ENCODE measurements around the gene NINJ1.
A peak's percentile ranks its signal among the peaks of the same experiment; 100 is the strongest.

Gene NINJ1

GRCh38 chr9:93134015-93134739 lies at the start of gene NINJ1:
NINJ1 (minus strand) TSS chr9:93134251; CDS start chr9:93134217, 34 bp downstream.
- peak; percentile 84 for DNase-seq (ENCODE audit: low read depth)

- DNase-seq (ENCODE audit: low read depth) = no peak
Observed at GRCh38 chr9:93183131-93183662, 49.1 kb upstream of the NINJ1 start.

GRCh38 chr9:93182572-93182971 lies 48.5 kb upstream of the NINJ1 start:
- no peak for DNase-seq (ENCODE audit: low read depth)

- DNase-seq (ENCODE audit: low read depth) = no peak
Observed at GRCh38 chr9:93181672-93182435, 47.8 kb upstream of the NINJ1 start.

- no peak for DNase-seq (ENCODE audit: low read depth)
Observed at GRCh38 chr9:93180938-93181337, 46.9 kb upstream of the NINJ1 start.

- no peak for DNase-seq (ENCODE audit: low read depth)
Observed at GRCh38 chr9:93178851-93179786, 45.1 kb upstream of the NINJ1 start.

GRCh38 chr9:93177676-93178075 lies 43.6 kb upstream of the NINJ1 start:
- no peak for DNase-seq (ENCODE audit: low read depth)

- no peak for DNase-seq (ENCODE audit: low read depth)
Observed at GRCh38 chr9:93174976-93175375, 40.9 kb upstream of the NINJ1 start.

GRCh38 chr9:93173365-93174051 lies 39.5 kb upstream of the NINJ1 start:
- DNase-seq (ENCODE audit: low read depth) = no peak

- DNase-seq (ENCODE audit: low read depth) = no peak
Observed at GRCh38 chr9:93172666-93173364, 38.8 kb upstream of the NINJ1 start.

GRCh38 chr9:93171261-93171990 lies 37.4 kb upstream of the NINJ1 start:
- no peak for DNase-seq (ENCODE audit: low read depth)

- DNase-seq (ENCODE audit: low read depth) = no peak
Observed at GRCh38 chr9:93170571-93170970, 36.5 kb upstream of the NINJ1 start.

- DNase-seq (ENCODE audit: low read depth) = no peak
Observed at GRCh38 chr9:93169444-93169843, 35.4 kb upstream of the NINJ1 start.

- DNase-seq (ENCODE audit: low read depth) = no peak
Observed at GRCh38 chr9:93168581-93168980, 34.5 kb upstream of the NINJ1 start.

GRCh38 chr9:93167838-93168237 lies 33.8 kb upstream of the NINJ1 start:
- DNase-seq (ENCODE audit: low read depth) = no peak

GRCh38 chr9:93167185-93167584 lies 33.1 kb upstream of the NINJ1 start:
- DNase-seq (ENCODE audit: low read depth) = no peak

GRCh38 chr9:93166699-93167098 lies 32.6 kb upstream of the NINJ1 start:
- no peak for DNase-seq (ENCODE audit: low read depth)

GRCh38 chr9:93164085-93164484 lies 30.0 kb upstream of the NINJ1 start:
- no peak for DNase-seq (ENCODE audit: low read depth)

- no peak for DNase-seq (ENCODE audit: low read depth)
Observed at GRCh38 chr9:93161786-93162562, 27.9 kb upstream of the NINJ1 start.
